ENCODE results near the gene MYO1D.

GRCh38 chr17:32475258-32475657 is 401.7 kb downstream of the MYO1D start:
- TF ChIP-seq POLR2A (IDR thresholded peaks at IDR 0.05) (no peak), CTCF (IDR thresholded peaks at IDR 0.05) (no peak), POLR2AphosphoS5 (IDR thresholded peaks at IDR 0.05) (no peak), EP300 (IDR thresholded peaks at IDR 0.05) (no peak)
